ENCODE measurements around the gene APOA1.
"Not testable (repeated sequence)": the region's sequence is repeated elsewhere in the genome, so short reads cannot be mapped to it uniquely, and the experiment has no call there.

The APOA1 gene

GRCh38 chr11:116811194-116811593 is 26.2 kb downstream of the APOA1 start:
- DNase-seq = no peak

GRCh38 chr11:116808262-116809175 is 28.9 kb downstream of the APOA1 start:
- DNase-seq = no peak

- DNase-seq = no peak
Measured at GRCh38 chr11:116807601-116808261, 29.7 kb downstream of the APOA1 start.

GRCh38 chr11:116804001-116804400 is 33.4 kb downstream of the APOA1 start:
- DNase-seq = no peak

- not testable (repeated sequence) for DNase-seq
Measured at GRCh38 chr11:116801662-116802061, 35.8 kb downstream of the APOA1 start.

- no peak for DNase-seq
Measured at GRCh38 chr11:116800610-116801009, 36.8 kb downstream of the APOA1 start.

- no peak for DNase-seq
Measured at GRCh38 chr11:116798368-116798767, 39.1 kb downstream of the APOA1 start.

GRCh38 chr11:116797816-116798215 is 39.6 kb downstream of the APOA1 start:
- DNase-seq = no peak

GRCh38 chr11:116796548-116796947 is 40.9 kb downstream of the APOA1 start:
- no peak for DNase-seq

GRCh38 chr11:116794851-116795250 is 42.6 kb downstream of the APOA1 start:
- DNase-seq = no peak

GRCh38 chr11:116793772-116794097 is 43.7 kb downstream of the APOA1 start:
- peak; percentile 3 for DNase-seq

- DNase-seq = no peak
Measured at GRCh38 chr11:116792869-116793771, 44.3 kb downstream of the APOA1 start.

- DNase-seq = no peak
Measured at GRCh38 chr11:116792144-116792868, 45.1 kb downstream of the APOA1 start.

- no peak for DNase-seq
Measured at GRCh38 chr11:116791813-116792143, 45.6 kb downstream of the APOA1 start, which contains the start of gene APOA5. TSS of gene APOA5 (minus strand) at chr11:116791879. CDS start at chr11:116791860, 19 bp downstream.

GRCh38 chr11:116791002-116791812 is 46.2 kb downstream of the APOA1 start:
- peak; percentile 46 for DNase-seq

GRCh38 chr11:116790167-116791001 is 47.0 kb downstream of the APOA1 start:
- no peak for DNase-seq

- no peak for DNase-seq
Measured at GRCh38 chr11:116788975-116789374, 48.4 kb downstream of the APOA1 start.

GRCh38 chr11:116788534-116788933 is 48.9 kb downstream of the APOA1 start:
- DNase-seq = no peak

GRCh38 chr11:116787786-116788486 is 49.5 kb downstream of the APOA1 start, which contains the start of gene ZPR1:
TSS of gene ZPR1 (minus strand) at chr11:116788023. CDS start at chr11:116787990, 33 bp downstream.
- peak; percentile 58 for DNase-seq

- no peak for DNase-seq
Measured at GRCh38 chr11:116787436-116787785, 50.0 kb downstream of the APOA1 start.

Measured in GDM1 (cell line).